OCI-LY7 (cell line): Measurements from ENCODE around the gene P3H3. TPM values are rescaled to one million over a fixed set of nuclear protein-coding genes. Genes with fewer than 3 reads are reported as not detected.

ENCODE experiments used
- BruUV-seq: library from RNA; stranded (reverse); fragments of 400-500 nt; replicated peaks from 2 replicates; lab custom pipeline; 2021; lab: Mats Ljungman, UMichigan
- CTCF ChIA-PET: fragments of 300-600 bp; sonication (Branson Sonifier 250); formaldehyde crosslinking; loops from one replicate; lab custom pipeline; 2022; ENCODE audit warnings: antibody characterized with exemption; ENCODE audit not compliant: unreplicated experiment; lab: Charles Lee
- POLR2A ChIA-PET: fragments of 300-600 bp; sonication (Branson Sonifier 250); formaldehyde crosslinking; loops from one replicate; lab custom pipeline; 2022; ENCODE audit warnings: antibody characterized with exemption; lab: Charles Lee
- DNase-seq: peaks from one replicate; pipeline ENCODE4 v3.0.0-alpha.2; 2015; ENCODE audit warnings: low spot score
- H2AFZ ChIP-seq: fragments of 200-600 bp; sonication (generic), shearing (Covaris generic); 2 replicates; pipeline ENCODE4 v1.6.1; 2014; ENCODE audit warnings: mild to moderate bottlenecking, antibody characterized with exemption, low read length, moderate library complexity
- H3K27ac ChIP-seq: fragments of 200-600 bp; sonication (generic); 2 replicates; pipeline ENCODE4 v1.5.1; 2014; ENCODE audit warnings: mixed run types, low read depth, mild to moderate bottlenecking, moderate library complexity, low read length, inconsistent platforms; ENCODE audit not compliant: poor library complexity, severe bottlenecking
- H3K36me3 ChIP-seq: fragments of 200-600 bp; sonication (generic); 2 replicates; pipeline ENCODE4 v1.6.1; 2014; ENCODE audit warnings: mild to moderate bottlenecking, antibody characterized with exemption, low read length, moderate library complexity, mixed read lengths; ENCODE audit not compliant: insufficient read depth
- H3K4me1 ChIP-seq: fragments of 200-600 bp; sonication (generic); 2 replicates; pipeline ENCODE4 v1.5.1; 2014; ENCODE audit warnings: mild to moderate bottlenecking, low read length; ENCODE audit not compliant: insufficient read depth, poor library complexity, severe bottlenecking
- H3K4me2 ChIP-seq: fragments of 200-600 bp; sonication (generic); 2 replicates; pipeline ENCODE4 v1.6.1; 2014; ENCODE audit warnings: mild to moderate bottlenecking, low read length
- H3K4me3 ChIP-seq: fragments of 200-600 bp; sonication (generic); 2 replicates; pipeline ENCODE4 v1.5.1; 2014; ENCODE audit warnings: mild to moderate bottlenecking, low read depth, low read length; ENCODE audit not compliant: poor library complexity, severe bottlenecking
- H3K79me2 ChIP-seq: fragments of 200-600 bp; sonication (generic); 2 replicates; pipeline ENCODE4 v1.6.1; 2016; ENCODE audit warnings: low read depth, mild to moderate bottlenecking, low read length, moderate library complexity, mixed read lengths; ENCODE audit not compliant: insufficient read depth
- H3K9me2 ChIP-seq: fragments of 200-600 bp; sonication (generic); 2 replicates; pipeline ENCODE4 v1.6.1; 2016; ENCODE audit warnings: mild to moderate bottlenecking, low read length, mixed read lengths; ENCODE audit not compliant: insufficient read depth
- H3K9me3 ChIP-seq: fragments of 200-600 bp; sonication (generic); 2 replicates; pipeline ENCODE4 v1.6.1; 2014; ENCODE audit warnings: mild to moderate bottlenecking, mixed run types, low read length, mixed read lengths
- H4K20me1 ChIP-seq: fragments of 200-600 bp; sonication (generic); 2 replicates; pipeline ENCODE4 v1.6.1; 2014; ENCODE audit warnings: mild to moderate bottlenecking, antibody characterized with exemption, low read length, moderate library complexity, mixed read lengths; ENCODE audit not compliant: insufficient read depth
- CTCF ChIP-seq: fragments of 200-600 bp; sonication (generic); conservative IDR thresholded peaks from 2 replicates; pipeline ENCODE4 v1.5.1; 2014; ENCODE audit warnings: mild to moderate bottlenecking, antibody characterized with exemption, low read length, moderate library complexity, mixed read lengths
- EZH2phosphoT487 ChIP-seq: fragments of 200-600 bp; sonication (generic); IDR thresholded peaks from 2 replicates; pipeline ENCODE4 v1.6.1; 2018; ENCODE audit warnings: low read depth, borderline replicate concordance, mild to moderate bottlenecking, mixed run types, antibody characterized with exemption, low read length, moderate library complexity, mixed read lengths
- intact Hi-C: fragments of 100-400 bp; cut with micrococcal nuclease; formaldehyde crosslinking; loops from one replicate; pipeline ENCODE4 v1.10.0; 2022; ENCODE audit not compliant: unreplicated experiment
- total RNA-seq, 2 experiments: library from RNA; depleted of rRNA in 1 of 2; stranded (reverse); fragments of >200 nt in 1 of 2; shearing (Covaris generic) in 1 of 2; gene quantifications; 2 replicates each; pipeline ENCODE4 v1.2.3, GENCODE V29; 2014 to 2022

P3H3 gene
- total RNA-seq, 2 experiments from 2014 or later: 0.93 to 1.0 TPM

GRCh38 chr12:6791931-6792520, 36.2 kb upstream of the P3H3 start:
- POLR2A ChIA-PET: interaction anchor here (1.1 to 2.0 kb wide), 2 partner anchors 9 to 17 kb away, joined by 3 to 7 read pairs; no protein-coding TSS in a partner anchor
- intact Hi-C loops: no loop called here
- Histone ChIP-seq H4K20me1 (no peaks in the 10 kb centered on the region), H3K9me2 (no peaks in the 10 kb centered on the region), H2AFZ (peak overlapping the region; percentile 27), H3K79me2 (no peaks in the 10 kb centered on the region), H3K4me3 (no peak overlapping the region), H3K4me2 (peak overlapping the region; percentile 1; the same call in 1 of the 2 replicates), H3K4me1 (peaks cover 17% of the 10 kb centered on the region), H3K27ac (no peak overlapping the region), H3K9me3 (no peaks in the 10 kb centered on the region), H3K36me3 (no peaks in the 10 kb centered on the region)
- DNase-seq: no peak
- CTCF ChIA-PET: interaction anchor here (0.6 to 1.1 kb wide), 2 partner anchors 14 to 39 kb away, joined by 3 to 4 read pairs; partner anchors contain the start of gene MLF2
- BruUV-seq: no TSS peak
- no peak for TF ChIP-seq EZH2phosphoT487
- TF ChIP-seq CTCF: no peak

- BruUV-seq: no TSS peak
- no peak for TF ChIP-seq EZH2phosphoT487
- no peak for TF ChIP-seq CTCF
- H3K27ac ChIP-seq: no peak overlapping the region
- peak overlapping the region; percentile 1; the same call in 1 of the 2 replicates for H3K4me2 ChIP-seq
- ChIA-PET CTCF (interaction anchor here (1.1 kb wide), 1 partner anchor 14 kb away, joined by 3 read pairs; no protein-coding TSS in a partner anchor), POLR2A (interaction anchor here (1.1 to 2.0 kb wide), 2 partner anchors 10 to 16 kb away, joined by 3 to 7 read pairs; no protein-coding TSS in a partner anchor)
- no peaks in the 10 kb centered on the region for H4K20me1 ChIP-seq
- H2AFZ ChIP-seq: peak overlapping the region; percentile 27
- no peaks in the 10 kb centered on the region for H3K9me2 ChIP-seq
- peaks cover 17% of the 10 kb centered on the region for H3K4me1 ChIP-seq
- no peak for DNase-seq
- no peaks in the 10 kb centered on the region for H3K9me3 ChIP-seq
- no peaks in the 10 kb centered on the region for H3K79me2 ChIP-seq
- intact Hi-C loops: no loop called here
- H3K36me3 ChIP-seq: no peaks in the 10 kb centered on the region
- H3K4me3 ChIP-seq: no peak overlapping the region
Measured at GRCh38 chr12:6792522-6793201, 35.5 kb upstream of the P3H3 start.
